ENCODE measurements around the gene NRXN3. TPM values are rescaled to one million over a fixed set of nuclear protein-coding genes. Genes with fewer than 3 reads are reported as not detected.
"Not testable (repeated sequence)": the region's sequence is repeated elsewhere in the genome, so short reads cannot be mapped to it uniquely, and the experiment has no call there.

Gene NRXN3
- total RNA-seq, 1 donor from 2014 or later, result 8.7 TPM

DNA sequence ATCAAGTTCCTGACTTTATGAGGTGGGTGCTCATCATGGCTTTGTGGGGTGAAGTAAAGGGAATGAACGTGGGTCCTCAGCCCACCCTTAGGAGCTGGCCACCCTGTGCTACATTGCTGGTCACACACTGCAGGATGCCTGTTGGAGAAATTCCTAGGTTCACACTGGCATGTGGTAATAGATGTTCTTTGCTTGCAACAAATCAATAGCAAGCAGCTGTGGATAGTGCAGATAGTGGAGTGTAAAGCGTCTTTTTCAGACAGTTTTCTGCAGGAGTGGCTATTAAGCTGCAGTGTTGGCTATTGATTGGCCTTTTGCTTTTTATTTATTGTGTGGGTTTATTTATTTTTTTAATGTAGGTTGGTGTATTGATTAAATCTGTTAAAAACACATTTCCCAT, 822.7 kb downstream of the NRXN3 start:
- no peak for DNase-seq (ENCODE audit: low spot score)

DNA sequence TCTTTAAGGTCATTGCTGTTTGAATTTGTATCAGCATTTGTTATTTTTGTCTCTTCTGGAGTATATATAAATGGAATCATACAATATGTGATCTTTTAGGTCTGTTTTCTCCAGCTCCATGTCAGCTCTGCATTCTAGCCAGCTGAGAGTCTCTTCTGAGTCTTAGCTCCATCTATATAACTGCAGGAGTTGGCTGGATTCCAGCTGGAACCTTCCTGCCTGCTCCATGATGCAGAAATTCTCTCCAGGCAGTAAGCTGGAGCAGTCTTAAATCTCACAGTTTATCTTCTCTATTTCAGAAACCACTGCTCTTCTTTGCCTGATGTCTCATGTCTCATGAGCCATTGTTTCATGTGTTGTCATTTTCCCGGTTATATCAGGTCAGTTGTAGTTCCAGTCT, 827.6 kb downstream of the NRXN3 start:
- DNase-seq (ENCODE audit: low spot score), result peak; percentile 95

DNA sequence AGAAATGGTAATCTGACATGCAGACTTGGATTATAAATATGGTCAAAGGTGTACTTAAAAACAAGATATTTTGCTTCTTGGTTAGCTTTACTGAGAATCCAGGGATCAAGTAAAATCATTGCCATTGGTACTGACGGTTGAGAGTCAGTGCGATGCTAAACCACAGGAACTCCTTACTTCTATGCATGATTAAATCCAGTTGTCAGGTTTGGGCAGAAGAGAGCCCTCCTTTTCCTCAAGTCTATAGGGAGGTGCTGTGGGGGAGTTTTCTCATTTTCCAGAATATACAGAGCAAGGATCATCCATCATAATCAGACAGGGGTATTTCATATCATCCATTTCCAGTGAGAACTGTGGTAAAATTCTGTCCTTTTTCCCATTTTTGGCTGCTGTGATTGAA, 839.1 kb downstream of the NRXN3 start:
- no peak for DNase-seq (ENCODE audit: low spot score)

DNA sequence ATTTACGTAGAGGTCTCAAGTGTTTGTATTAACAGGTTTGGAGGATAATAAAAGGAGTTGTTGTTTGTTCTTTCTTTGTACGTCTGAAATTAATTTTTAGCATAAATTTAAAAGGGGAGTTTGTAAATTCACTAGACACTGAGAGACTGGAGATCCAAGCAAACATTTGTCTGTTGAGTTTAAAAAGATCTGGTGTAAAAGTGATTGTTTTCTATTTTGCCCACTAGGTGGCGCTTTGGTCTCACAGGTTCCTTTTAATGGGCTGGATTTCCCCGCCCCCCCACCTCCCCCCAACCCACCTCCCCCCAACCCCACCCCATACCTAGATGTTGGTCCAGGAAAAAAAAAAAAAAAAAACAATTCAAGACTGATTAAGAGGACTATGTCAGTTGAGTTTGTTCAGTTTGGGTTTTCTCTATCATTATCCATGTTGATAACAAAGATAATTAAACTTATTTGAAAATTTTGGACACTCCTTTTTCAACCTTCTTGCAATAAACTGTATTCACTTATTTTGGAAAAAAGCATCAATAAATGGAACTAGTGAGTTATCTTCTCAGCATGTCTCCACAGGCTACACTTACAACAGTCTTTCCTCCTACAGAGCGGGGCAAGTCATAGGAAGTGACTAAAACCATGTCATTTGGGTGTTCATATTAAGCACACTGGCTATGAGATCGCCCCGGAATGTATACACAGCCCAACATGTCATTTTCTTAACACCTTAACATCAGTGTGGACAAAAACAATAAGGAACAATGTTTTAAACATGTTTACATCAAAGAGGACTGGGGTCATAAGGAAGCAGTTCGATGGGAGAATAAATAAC, 841.1 kb downstream of the NRXN3 start:
- DNase-seq (ENCODE audit: low spot score), result no peak

DNA sequence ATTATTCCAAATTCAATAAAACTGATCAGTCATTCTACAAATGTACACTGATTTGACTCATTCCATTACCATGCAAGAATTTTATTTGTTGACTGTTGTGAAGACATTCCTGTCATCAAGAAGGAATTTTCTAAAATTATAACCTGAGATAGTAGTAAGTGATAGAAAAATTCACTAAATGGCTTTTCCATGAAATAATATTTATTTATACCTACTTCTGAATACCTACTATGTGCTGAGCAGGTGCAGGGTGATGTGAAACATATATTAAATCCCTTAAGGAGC, 841.7 kb downstream of the NRXN3 start:
- no peak for DNase-seq (ENCODE audit: low spot score)

DNA sequence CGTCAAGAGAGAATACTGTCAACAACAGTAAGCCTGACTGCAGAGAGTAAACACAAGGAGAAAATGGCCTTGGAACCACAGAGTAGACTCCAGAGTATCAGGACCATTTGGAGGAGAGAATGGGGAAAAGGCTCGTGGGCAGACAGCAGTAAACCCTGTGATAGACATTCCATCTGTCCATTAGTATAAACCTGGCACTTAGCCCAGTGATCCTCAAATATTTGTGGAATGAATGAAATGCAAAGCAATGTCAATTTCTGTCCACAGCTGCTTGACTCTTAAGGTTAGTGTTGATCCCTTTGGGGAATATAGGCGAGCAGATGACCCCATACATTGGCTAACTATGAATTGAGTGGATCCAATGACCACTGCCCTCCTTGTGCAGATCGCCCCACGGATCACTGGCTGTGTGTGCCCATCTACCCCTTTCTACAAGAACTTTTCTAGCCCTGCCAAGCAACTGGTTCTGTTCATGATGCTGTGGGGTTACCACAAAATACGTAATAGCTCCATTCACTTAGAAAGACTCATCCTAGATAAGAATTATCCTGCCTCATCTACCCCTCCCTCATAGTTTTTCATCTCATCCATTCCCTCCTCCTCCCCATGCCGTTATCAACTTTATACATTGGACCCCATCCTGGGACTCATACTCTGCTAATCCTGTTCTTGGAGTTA, 846.8 kb downstream of the NRXN3 start:
- peak; percentile 4 for DNase-seq (ENCODE audit: low spot score)

DNA sequence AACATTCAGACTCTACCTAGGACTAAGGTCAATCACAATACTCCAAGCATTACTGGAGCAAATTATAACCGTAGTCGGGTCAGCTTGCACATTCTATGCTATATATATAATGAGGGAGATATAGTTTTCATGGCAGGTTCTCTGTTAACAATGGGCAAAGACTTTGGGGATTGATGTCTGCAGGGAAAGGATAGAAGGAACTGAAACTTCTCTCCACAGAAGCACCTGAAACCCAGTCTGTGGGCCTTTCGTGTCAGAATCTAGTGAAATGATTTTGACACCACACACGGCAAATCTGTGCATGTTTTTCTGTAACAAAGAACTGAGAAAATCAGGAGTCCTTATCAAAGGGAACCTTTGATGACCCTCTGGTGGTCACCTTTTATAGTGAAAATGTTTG, 847.4 kb downstream of the NRXN3 start:
- no peak for DNase-seq (ENCODE audit: low spot score)

DNA sequence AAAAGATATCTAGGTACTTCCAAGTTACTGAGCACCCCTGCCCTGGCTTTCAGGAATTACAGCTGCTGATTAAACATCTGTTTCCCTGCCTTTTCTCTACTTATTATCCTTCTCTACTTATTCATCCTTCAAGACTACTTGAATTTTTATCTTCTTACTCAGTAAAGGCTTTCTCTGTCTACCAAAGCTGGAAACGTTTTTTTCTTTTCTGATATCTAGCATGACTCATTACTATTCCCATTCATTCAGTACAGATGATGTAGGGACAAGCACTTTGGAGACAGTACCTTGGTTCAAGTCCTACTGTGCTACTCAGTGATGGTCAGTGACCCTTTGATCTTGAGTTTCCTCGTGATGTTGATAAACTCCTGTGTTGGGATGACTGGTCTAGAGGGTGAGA, 848.7 kb downstream of the NRXN3 start:
- peak; percentile 57 for DNase-seq (ENCODE audit: low spot score)

DNA sequence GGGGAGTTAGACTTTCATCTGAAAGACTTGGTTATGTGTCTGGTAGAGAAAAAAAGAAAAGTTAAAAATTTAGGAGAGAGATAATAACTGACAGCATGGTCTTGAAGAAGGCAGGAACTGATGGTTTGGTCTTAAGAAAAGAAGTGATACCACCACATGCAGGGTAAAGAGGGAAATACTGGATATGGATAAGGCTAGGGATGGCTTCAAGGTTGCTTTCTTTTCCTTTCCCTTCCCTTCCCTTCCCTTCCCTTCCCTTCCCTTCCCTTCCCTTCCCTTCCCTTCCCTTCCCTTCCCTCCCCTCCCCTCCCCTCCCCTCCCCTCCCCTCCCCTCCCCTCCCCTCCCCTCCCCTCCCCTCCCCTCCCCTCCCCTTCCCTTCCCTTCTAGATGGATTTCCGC, 849.7 kb downstream of the NRXN3 start:
- DNase-seq (ENCODE audit: low spot score), result not testable (repeated sequence)

DNA sequence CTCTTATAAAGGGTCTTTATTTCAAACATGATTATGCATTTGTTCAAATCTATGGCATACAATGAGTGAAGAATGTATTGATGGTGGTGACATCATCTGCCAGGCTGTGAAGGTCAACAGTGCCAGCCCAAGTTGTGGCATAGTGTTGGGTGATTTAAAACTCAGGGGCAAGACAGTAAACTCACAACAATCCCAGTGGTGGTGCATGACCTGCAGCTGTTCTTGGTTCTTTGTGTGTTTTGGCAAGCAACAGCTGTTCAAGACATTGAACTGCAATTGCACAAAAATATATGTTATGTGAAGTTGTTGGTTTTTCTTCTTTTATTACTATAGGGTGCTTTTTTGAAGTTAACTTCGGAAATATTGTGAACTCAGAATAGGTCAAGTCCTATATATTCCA, 851.6 kb downstream of the NRXN3 start:
- no peak for DNase-seq (ENCODE audit: low spot score)

DNA sequence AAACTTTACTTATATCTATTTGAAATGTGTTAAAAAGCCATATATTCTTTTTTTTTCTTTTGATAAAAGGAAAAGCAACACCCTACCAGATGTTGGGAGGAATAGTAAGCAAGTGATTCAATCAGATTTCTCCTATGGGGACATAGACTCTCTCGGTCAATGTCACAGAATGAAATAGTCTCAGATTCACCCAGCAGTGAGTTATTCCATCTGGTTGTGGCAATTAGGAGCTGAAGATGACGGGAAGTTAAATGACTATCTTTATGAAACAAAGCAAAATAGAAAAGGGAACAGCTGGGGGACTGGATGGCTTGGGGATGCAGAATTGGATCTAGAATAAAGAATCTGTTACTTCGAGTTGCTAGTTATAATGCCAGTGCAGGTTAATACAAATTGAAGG, 857.0 kb downstream of the NRXN3 start:
- DNase-seq (ENCODE audit: low spot score), result no peak

DNA sequence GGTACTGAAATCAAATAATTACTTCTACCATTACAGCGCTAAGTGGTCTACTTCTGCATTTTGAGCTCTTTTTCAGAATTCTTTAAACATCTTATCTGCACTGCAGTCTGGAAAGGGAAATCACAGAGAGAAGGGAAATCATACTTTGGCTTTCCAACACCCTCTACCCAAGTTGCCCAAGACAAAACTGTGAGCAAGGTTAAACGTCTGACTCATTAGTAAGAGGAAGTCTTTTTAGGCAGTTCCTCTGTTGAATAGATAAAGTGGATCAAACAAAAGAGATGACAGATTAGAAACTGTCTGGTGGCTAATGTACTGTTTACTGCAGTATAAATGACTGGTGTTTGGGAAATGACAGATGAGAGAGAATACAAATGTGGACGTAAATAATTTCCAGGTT, 858.1 kb downstream of the NRXN3 start:
- no peak for DNase-seq (ENCODE audit: low spot score)

DNA sequence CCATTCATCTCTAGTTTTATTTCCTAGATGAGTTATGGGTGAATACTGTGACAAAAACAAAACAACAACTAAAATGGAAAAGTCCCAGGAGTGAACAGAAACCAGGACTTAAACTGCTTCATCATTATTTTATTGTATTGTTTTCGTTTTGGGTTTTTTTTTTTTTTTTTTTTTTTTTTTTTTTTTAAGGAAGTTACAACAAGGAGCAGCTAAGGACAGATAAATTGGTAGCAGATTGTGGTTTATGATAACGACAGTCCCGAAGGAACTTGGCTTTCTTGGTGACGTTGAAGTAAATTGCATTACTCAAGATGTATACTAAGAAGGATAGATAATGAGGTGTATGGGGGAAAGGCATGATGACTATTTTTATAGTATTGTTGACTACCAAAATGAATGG, 866.3 kb downstream of the NRXN3 start:
- DNase-seq (ENCODE audit: low spot score), result no peak

DNA sequence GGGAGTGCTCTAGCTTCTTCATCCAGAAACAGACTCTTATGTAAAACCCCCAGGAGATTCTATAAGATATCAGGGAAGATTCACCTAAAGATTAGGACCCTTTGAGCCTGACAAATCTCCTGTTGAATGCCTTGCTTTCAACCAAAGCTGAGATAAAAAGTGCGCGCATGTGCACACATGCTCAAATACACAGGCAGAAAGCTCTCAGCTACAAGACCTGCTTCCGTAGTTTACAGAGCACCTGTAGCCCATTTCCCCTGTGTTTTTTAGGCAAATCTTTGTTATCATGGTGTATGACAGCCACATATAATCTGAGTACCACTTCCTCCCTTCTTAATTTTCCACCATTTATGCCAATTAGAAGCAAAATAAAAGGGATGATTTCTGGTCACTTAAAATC, 866.9 kb downstream of the NRXN3 start:
- no peak for DNase-seq (ENCODE audit: low spot score)

DNA sequence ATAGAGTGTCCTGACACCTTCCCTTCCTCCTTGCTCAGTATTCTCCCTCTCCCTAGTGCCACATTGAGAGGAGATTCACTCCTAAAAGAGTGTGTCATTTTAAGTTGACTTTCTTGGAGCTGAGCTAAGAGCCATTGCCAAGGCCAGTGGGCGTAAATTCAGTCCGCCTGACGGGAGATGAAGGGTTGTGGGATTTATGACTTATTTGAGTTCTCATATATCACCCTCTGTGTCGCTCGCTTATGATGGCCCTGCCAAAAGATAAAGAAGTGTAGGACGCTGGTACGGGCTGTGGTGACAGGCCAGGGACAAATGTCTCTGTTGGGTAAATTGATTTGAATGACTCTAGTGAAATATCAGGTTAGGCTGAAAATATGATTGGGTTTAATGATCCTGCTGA, 867.4 kb downstream of the NRXN3 start:
- no peak for DNase-seq (ENCODE audit: low spot score)

DNA sequence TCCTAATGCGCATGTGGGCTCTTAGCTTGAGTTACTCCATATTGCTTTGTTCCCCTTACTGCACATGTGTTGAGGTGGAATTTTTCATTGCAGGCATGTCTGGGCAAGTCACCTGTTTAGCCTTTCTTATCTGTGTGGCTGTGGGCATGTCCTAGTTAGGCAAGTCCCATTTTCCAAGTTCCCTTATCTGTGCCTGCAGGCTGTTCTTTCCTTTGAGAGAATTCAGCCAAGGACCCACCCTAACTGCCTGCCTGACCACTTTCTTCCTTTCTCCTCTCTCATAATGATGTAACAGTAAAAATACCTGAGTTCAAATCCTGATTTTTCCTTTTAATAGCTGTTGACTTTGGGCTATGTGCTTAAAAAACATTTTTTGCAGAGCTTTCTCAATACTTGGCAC, 870.6 kb downstream of the NRXN3 start:
- no peak for DNase-seq (ENCODE audit: low spot score)

DNA sequence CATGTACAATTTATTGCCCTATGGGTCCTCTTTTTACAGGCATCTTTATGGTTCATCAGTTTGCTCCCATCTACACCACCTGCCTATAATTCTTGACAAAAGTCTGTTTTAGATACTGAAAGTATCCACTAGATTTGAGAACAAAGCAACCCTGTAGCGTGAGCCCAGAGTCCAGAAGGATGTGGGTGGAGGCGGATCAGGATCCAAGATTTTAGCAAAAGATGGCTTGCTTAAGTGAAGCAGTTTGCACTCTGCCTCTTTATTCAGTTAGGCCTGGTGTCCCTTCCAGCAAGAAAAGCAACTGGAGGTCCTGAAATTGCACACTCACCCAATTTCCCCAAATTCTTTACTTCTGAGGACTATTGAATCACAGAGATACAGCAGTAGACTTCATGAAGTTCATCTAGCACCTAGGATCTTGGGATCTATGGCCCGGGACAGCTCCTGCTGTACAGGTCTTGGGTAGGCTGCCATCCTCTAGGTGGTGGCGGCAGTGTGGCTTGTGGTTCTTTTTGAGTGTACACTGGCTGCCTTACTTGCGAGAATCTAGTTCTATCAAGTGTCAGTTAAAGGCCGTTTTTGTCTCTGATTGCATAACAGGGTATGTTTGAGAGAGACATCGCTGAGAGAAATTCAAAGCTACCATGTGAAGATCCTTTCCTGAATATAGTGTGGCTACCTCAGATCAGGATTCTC, 873.2 kb downstream of the NRXN3 start:
- DNase-seq (ENCODE audit: low spot score), result no peak

DNA sequence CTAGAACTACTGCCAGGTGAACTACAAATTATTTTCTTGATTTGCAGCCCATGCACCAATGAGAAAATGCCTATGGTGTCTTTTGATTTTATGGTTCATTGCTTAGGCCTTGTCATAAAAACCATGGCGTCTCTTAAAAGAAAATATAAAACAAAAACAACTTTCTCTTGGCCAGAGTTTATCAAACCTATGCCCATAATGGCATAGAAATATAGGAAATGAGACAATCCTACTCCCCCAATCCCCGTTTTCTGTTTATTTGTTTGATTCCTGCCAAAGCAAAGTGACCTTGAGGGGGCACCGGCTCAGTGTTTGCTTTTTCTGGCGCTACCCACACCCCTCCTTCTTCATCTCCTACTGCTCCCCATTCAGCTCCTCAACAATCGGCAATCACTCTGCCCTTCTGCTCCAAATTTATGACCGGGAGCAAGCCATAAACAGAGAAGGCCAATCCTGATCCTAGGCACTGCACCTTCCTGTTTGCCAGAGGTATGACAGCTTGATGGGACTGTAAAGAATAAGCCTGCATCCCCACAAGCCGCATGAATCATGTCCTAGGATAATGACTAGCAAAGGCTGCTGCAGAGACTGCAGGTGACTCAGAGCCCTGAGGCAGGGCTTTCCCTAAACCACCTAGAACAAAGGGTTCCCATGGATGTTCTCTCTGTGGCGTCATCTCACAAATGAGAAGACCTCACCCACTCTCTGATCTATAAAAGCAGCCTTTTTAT, 874.9 kb downstream of the NRXN3 start:
- DNase-seq (ENCODE audit: low spot score), result peak; percentile 12

DNA sequence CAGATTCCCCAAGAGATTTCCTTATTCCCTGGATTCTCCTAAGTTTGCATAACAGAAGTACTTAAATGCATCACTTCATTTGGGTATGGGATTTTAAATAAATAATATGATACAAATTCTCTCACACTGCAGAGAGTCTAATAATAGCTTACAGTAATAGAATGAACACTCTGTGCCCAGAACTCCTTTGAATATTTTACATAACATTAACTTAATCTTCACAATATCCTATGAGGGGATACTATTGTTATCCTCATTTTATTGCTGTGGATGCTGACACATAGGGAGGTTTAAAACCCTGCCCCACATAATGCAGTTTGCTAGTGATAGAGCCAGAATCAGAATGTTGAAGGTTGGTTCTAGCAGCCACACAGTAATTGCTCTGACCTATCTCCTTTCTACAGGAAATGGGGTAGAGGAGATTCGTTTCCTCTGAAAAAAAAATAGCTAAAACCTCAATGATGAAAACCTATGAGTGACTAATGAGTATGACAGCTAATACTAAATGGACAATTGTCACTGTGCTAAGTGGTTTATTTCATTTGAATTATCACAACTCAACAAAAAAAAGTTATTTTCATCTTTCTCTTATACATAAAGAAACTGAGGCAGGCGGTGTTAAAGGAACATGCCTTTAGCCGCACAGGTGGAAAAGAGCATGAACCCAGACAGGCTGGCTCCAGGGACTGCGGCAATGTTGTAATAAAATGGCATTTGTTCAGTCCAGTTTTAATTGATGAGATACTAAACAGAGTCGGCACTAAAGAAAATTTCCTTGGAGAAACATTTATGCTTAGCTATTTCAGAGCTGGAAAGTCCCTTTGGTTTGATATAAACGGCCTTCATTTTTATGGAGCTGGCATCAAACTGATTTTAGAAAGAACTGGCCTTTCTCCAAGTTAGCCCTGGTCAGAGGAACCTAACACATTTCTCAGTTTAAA, 880.9 kb downstream of the NRXN3 start:
- DNase-seq (ENCODE audit: low spot score), result no peak

DNA sequence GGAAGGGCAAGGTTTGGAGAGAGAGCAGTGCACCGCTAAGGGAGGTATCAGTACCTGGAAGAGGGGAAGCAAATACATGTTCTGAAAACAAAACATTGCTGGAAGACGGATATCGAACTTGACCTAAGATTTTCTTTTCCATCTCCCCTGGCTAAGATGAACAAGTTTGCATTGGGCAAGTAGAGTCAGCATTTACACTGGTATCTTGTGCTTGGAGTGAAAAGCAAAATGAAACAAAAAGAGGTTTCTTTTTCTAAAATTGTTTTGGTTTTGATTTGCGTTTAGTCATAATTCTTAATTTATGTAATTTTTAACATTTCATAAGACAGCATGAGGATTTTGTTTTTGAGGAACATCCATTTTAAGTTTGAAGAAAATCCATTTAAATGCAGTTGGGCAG, 881.6 kb downstream of the NRXN3 start:
- no peak for DNase-seq (ENCODE audit: low spot score)

DNA sequence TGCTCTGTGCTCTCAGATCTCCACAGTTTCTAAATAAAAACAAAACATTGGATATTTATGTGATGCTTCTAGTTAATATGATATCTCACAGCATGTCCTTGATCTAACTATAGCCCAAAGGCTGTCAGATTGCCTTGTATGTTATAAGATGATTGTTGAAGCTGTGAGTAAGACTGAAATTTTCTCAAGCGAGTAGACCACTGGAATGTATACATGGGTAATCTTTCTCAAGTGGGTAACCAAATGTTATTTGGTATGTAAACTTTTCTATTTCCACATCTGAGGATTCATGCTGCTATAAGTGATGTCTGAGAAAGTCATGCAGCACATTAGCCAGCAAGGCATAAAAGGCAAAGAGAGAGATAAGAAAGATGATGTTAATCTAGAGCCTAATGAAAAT, 886.7 kb downstream of the NRXN3 start:
- DNase-seq (ENCODE audit: low spot score), result no peak
